NCI-H1436 (cell line): ENCODE results near the gene USP54.
"Not testable (repeated sequence)": the region's sequence is repeated elsewhere in the genome, so short reads cannot be mapped to it uniquely, and the experiment has no call there.

ENCODE experiments used
- DNase-seq: peaks from one replicate; lab custom pipeline; 2025; lab: John Stamatoyannopoulos, UW

Gene USP54

GRCh38 chr10:73590881-73591799 is at the start of gene USP54:
Gene USP54, minus strand, starts transcription at chr10:73591342. Its CDS starts 15,684 bp downstream, at chr10:73575658.
- no peak for DNase-seq

- DNase-seq, result no peak
These were observed 48.1 kb upstream of the USP54 start for GRCh38 chr10:73639286-73639685.

GRCh38 chr10:73635781-73636180 is 44.6 kb upstream of the USP54 start:
- no peak for DNase-seq

GRCh38 chr10:73634421-73634820 is 43.3 kb upstream of the USP54 start:
- DNase-seq, result no peak

GRCh38 chr10:73629165-73629564 is 38.0 kb upstream of the USP54 start:
- no peak for DNase-seq

- no peak for DNase-seq
These were observed 37.3 kb upstream of the USP54 start for GRCh38 chr10:73628405-73628804.

GRCh38 chr10:73627300-73627699 is 36.2 kb upstream of the USP54 start:
- DNase-seq, result no peak

- DNase-seq, result peak; percentile 97
These were observed 35.0 kb upstream of the USP54 start for GRCh38 chr10:73625884-73626752.

- DNase-seq, result peak; percentile 18
These were observed 34.1 kb upstream of the USP54 start for GRCh38 chr10:73625004-73625883.

GRCh38 chr10:73623056-73623455 is 31.9 kb upstream of the USP54 start:
- no peak for DNase-seq

GRCh38 chr10:73620974-73621373 is 29.8 kb upstream of the USP54 start:
- not testable (repeated sequence) for DNase-seq

GRCh38 chr10:73617143-73617542 is 26.0 kb upstream of the USP54 start:
- DNase-seq, result not testable (repeated sequence)

GRCh38 chr10:73614720-73615119 is 23.6 kb upstream of the USP54 start:
- no peak for DNase-seq

- DNase-seq, result no peak
These were observed 18.0 kb upstream of the USP54 start for GRCh38 chr10:73609116-73609515.

GRCh38 chr10:73601486-73601921 is 10.4 kb upstream of the USP54 start:
- DNase-seq, result no peak

- no peak for DNase-seq
These were observed 6.2 kb upstream of the USP54 start for GRCh38 chr10:73597346-73597745.

GRCh38 chr10:73593812-73594211 is 2.7 kb upstream of the USP54 start:
- DNase-seq, result no peak

- DNase-seq, result no peak
These were observed 2.0 kb upstream of the USP54 start for GRCh38 chr10:73593110-73593509.

GRCh38 chr10:73591935-73592699 is 975 bp upstream of the USP54 start:
- peak; percentile 65 for DNase-seq

GRCh38 chr10:73589563-73590126 is 1.5 kb downstream of the USP54 start:
- no peak for DNase-seq

- no peak for DNase-seq
These were observed 2.5 kb downstream of the USP54 start for GRCh38 chr10:73588656-73589055.
